ENCODE measurements around the gene CREBBP.
"Not testable (repeated sequence)": the region's sequence is repeated elsewhere in the genome, so short reads cannot be mapped to it uniquely, and the experiment has no call there.

- TF ChIP-seq CTCF (IDR thresholded peaks at IDR 0.05); ZFX (IDR thresholded peaks at IDR 0.05; ENCODE audit: borderline replicate concordance): not testable (repeated sequence)
Measured at GRCh38 chr16:3911741-3912140, 31.2 kb upstream of the CREBBP start.
